EH (cell line): ENCODE data around the gene FOXO3.

Experiments used
- DNase-seq: peaks from one replicate; pipeline ENCODE4 v3.0.0-alpha.2; 2015; ENCODE audit warnings: low read depth

FOXO3 gene

DNA sequence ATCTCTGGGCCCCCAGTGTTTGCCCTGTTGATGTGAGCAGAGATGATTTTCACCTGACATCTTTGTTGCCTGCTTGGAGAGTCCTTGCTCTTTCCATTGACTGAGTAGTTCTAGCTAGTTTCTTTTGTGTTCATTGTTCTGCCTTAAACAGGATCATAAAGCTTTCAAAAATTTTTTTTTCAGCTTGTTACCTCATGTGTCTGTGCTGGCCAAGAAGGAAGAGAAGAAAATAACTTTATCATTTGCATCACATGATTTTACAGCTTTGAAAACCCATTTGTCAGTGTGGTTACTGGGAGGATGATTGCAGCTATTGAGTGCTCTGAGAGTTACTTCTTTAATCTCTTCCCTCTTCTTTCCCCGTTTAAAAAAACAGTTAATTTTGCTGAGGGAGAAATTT, 16.0 kb downstream of the FOXO3 start:
- no peak for DNase-seq

GRCh38 chr6:108578166-108578565, 17.4 kb downstream of the FOXO3 start:
- DNase-seq: no peak

GRCh38 chr6:108578595-108579327, 18.0 kb downstream of the FOXO3 start:
- peak; percentile 84 for DNase-seq

DNA sequence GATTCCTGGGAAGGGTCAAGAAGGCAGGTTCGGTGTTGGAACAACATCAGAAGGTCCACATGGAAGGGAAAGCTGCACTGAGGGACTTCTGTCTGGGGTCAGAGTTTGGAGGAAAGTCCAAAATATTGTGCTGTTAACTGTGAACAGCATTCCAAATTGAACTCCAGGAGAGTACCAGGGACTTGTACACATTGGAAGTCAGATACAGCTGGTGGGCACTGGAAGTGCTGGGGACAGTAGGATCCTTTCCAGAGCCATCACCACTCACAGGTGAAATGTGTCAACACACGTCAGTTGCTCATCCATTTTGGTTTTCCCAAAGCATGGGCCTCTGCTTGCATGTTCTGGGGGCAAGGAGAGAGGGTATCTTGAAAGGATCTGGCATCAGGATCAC, 18.6 kb downstream of the FOXO3 start:
- no peak for DNase-seq

DNA sequence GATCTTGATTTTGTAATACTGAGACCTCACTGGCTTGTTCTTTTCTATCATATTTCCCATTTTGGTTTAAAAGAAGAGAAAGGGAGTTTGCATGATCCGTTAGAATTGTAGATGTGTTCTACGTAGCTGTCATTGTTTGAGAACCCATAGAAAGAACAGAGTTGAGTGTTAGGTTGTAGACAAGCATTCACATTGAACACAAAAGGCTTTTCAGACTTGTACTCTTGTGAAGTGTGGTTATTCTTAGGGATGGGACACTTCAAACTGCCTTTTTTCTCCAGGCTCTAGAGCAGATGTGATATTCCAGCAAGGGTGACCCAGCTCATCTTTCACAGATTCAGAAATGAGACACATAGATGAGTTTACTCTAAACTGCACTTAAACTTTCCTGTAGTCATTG, 19.9 kb downstream of the FOXO3 start:
- no peak for DNase-seq

GRCh38 chr6:108581237-108581931, 20.7 kb downstream of the FOXO3 start:
- DNase-seq: peak; percentile 88

GRCh38 chr6:108581932-108582475, 21.3 kb downstream of the FOXO3 start:
- peak; percentile 42 for DNase-seq

GRCh38 chr6:108582618-108583017, 21.9 kb downstream of the FOXO3 start:
- DNase-seq: no peak

- DNase-seq: no peak
Observed at GRCh38 chr6:108584323-108584722, 23.6 kb downstream of the FOXO3 start.

GRCh38 chr6:108585359-108585758, 24.6 kb downstream of the FOXO3 start:
- DNase-seq: no peak

DNA sequence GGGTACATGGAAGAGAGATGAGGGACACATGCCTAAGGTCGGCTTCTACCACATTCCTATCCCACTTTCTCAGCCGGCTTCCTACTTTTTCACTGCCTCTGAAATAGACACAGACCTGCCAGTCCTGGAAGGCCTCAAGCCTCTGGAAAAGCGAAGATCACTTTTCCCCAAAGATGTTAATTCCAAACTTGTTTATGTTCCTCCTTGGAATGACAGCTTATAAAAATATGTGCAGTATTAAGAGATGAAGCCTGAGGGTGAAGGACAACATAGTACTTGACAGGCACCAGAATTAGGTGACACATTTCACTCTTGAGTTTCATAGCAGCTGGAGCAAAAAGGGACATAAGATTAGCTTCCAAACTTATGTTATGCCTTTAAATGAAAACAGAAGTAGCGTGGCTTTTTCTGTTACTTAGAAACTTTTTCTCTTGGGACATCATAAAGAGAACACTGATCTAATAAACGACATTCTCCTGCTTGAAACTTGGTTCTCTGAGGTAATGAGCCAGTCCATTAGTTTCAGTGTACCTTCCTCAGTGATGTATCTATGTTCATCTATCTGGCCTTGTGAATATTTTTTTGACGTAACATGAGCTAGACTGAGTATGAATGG, 25.3 kb downstream of the FOXO3 start:
- DNase-seq: peak; percentile 57

DNA sequence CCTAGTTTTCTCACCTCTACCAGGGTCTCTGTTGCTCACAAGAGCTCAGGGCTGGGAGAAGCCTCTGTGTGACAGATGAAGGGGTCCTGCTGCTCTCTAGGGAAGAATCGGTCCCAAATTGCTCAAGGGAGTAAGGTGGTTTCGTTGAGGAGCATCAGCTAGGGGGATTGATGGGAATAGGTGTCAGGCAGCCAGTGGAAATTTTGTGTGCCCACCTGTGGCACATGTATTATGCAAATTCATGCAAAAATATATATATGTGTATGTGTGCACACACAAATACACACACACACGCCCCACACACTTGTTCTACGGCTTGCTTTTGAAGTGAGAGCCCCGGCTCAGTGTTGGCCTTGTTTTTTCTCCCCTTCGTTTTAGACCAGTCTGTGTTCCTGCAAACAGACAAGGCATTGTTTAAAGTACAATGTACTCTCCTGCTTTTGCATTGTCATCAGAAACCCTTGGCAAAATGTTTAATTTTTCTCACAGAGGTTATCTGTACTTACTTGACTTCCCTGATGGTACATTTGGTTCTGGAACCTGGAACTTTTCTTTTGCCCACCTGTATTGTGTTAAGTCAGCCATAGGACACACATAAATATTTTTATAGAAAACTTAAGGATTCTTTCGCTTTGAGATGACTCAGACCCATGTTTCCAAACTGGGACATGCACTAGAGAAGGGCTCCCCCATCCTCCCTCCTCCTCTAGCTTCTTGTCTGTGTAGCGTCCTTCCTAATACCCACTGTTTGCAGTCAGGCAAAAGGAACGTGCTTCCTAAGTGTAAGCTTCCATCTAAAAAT, 26.7 kb downstream of the FOXO3 start:
- peak; percentile 92 for DNase-seq

- peak; percentile 80 for DNase-seq
Observed at GRCh38 chr6:108588586-108588985, 27.9 kb downstream of the FOXO3 start.

GRCh38 chr6:108589244-108589791, 28.6 kb downstream of the FOXO3 start:
- DNase-seq: peak; percentile 76

- no peak for DNase-seq
Observed at GRCh38 chr6:108591040-108591816, 30.5 kb downstream of the FOXO3 start.

GRCh38 chr6:108592371-108593337, 31.9 kb downstream of the FOXO3 start:
- DNase-seq: peak; percentile 90

GRCh38 chr6:108594151-108594550, 33.4 kb downstream of the FOXO3 start:
- DNase-seq: no peak

- DNase-seq: no peak
Observed at GRCh38 chr6:108594640-108595039, 33.9 kb downstream of the FOXO3 start.

- no peak for DNase-seq
Observed at GRCh38 chr6:108596956-108597355, 36.2 kb downstream of the FOXO3 start.
